Measurements from ENCODE around the gene C5orf58.

The C5orf58 gene

DNA sequence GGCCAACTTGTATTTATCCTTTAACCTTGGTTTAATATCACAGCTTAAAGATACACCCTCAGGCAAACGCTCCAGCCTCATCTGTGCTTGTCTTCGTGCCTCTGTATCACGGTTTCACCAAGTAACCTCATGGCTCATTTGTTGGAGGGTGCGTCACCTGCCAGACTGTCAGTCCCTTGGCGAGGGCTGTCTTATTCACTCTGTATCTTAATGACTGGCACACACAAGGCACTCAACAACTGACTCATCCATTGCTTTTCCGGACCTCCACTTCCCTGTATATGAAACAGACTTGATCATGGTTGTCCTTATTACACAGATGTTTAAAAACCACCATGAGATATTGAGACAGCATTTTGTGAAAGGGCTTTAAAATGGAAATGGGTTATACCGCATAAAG, 36.8 kb downstream of the C5orf58 start:
- TF ChIP-seq, protein P1, sequence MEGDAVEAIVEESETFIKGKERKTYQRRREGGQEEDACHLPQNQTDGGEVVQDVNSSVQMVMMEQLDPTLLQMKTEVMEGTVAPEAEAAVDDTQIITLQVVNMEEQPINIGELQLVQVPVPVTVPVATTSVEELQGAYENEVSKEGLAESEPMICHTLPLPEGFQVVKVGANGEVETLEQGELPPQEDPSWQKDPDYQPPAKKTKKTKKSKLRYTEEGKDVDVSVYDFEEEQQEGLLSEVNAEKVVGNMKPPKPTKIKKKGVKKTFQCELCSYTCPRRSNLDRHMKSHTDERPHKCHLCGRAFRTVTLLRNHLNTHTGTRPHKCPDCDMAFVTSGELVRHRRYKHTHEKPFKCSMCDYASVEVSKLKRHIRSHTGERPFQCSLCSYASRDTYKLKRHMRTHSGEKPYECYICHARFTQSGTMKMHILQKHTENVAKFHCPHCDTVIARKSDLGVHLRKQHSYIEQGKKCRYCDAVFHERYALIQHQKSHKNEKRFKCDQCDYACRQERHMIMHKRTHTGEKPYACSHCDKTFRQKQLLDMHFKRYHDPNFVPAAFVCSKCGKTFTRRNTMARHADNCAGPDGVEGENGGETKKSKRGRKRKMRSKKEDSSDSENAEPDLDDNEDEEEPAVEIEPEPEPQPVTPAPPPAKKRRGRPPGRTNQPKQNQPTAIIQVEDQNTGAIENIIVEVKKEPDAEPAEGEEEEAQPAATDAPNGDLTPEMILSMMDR (IDR thresholded peaks at IDR 0.05; ENCODE audit: insufficient read depth, low read depth, low read length, missing control alignments) = no peak
- H3K4me3 ChIP-seq (ENCODE audit: low read length) = no peak overlapping the region

DNA sequence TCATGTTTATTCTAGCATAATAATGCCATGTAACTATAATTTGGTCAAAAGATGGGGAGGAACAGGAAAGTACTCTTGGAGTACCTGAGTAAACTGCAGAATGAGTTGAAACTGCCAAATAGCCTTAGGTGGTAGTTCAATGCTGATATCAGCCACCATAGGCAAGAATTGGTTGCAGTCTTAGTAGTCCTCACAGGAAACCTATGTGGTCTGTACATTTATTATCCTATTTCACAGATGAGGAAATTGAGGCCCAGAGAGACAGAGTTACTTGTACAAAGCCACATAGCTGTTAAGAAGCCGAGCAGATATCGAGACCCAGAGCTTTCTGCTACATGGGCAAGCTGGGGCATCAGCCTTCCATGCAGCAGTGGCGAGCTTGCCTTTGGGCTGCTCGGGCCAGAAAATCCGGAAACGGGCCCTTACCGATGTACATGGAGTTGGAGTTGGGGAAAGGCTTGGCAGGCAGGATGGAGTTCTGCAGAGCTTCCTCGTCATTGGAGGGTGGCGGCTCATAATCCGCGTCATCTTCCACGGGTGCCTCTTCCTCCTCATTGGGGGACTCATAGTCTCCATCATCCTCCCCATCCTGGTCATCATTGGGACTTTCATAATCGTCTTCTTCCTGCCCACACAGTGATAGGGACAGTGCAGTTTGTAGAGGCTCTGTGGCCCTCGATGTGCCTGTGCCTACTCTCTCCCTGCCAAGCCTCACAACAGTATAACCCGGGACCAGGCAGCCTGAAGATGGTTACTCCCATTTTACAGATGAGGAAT, 37.7 kb downstream of the C5orf58 start:
- TF ChIP-seq, protein P1 (IDR thresholded peaks at IDR 0.05; ENCODE audit: insufficient read depth, low read depth, low read length, missing control alignments) = no peak
- no peak overlapping the region for H3K4me3 ChIP-seq (ENCODE audit: low read length)

More for the DNA sequence above, 36.8 kb downstream of the C5orf58 start:
- peak; percentile 64 for DNase-seq (ENCODE audit: low read depth)

DNA sequence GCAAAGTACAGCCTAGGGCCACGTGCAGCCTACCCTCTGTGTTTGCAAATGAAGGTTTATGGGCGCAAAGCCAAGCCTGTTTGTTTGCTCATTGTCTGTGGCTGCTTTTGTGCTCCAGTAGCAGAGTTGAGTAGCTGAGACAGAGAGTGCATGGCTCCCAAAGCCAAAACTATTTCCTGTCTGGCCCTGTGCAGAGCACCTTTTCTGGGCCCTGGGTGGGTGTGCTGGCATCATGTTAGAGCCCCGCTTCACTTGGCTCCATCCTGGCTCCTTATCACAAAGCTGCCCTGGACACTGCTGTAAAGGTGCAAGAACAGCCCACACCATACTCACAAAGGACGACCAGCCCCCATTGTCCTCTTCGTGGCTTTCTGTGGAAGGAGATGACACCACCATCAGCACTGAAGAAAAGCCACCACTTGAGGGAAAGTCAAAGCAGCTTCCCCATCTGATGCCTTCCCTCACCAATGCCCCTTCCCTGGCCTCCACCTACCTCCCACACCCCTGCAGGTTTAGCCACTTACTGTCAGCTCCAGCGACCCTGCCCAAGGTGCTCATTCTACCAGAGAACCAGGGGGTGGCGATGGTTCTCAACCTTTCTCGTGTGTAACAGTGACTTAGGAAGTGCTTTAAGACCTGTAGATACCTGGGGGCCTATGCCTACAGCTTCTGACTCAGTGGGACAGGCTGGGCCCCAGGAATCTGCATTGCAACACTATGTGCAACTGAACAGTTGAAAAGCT, 41.4 kb downstream of the C5orf58 start:
- TF ChIP-seq, protein P1 (IDR thresholded peaks at IDR 0.05; ENCODE audit: insufficient read depth, low read depth, low read length, missing control alignments) = no peak
- peak; percentile 44 for DNase-seq (ENCODE audit: low read depth)
- H3K4me3 ChIP-seq (ENCODE audit: low read length) = no peak overlapping the region

More for the DNA sequence above, 37.7 kb downstream of the C5orf58 start:
- DNase-seq (ENCODE audit: low read depth) = no peak

DNA sequence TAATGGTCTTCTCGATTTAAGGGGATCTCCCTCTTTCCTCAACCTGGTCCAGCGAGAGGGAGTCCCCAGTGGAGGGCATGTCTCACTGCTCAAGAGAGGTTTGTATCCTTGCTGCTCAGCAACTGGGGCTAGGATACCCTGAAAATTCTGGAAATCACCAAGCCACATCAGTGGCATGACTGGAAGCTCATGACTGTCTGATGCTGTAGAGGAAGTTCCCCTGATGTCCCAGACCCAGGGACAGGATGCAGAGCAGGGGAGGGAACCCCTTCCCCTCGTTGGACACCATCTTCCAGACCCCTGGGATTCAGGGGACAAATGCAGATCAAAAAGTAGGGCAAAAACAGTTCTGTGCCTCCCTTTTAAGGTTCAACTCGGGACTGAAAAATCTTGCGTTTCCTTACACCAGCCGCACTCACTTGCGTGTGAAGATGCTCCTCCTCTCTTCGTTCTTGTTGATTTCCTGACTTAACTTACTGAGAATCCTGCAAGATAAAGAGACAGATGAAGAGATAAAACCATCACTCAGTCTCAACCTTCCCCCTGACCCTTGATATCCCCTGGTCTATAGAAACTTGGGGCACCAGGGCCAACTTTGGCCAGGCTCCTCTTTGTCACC, 42.7 kb downstream of the C5orf58 start:
- TF ChIP-seq, protein P1 (IDR thresholded peaks at IDR 0.05; ENCODE audit: insufficient read depth, low read depth, low read length, missing control alignments) = no peak
- no peak for DNase-seq (ENCODE audit: low read depth)
- H3K4me3 ChIP-seq (ENCODE audit: low read length) = no peak overlapping the region

DNA sequence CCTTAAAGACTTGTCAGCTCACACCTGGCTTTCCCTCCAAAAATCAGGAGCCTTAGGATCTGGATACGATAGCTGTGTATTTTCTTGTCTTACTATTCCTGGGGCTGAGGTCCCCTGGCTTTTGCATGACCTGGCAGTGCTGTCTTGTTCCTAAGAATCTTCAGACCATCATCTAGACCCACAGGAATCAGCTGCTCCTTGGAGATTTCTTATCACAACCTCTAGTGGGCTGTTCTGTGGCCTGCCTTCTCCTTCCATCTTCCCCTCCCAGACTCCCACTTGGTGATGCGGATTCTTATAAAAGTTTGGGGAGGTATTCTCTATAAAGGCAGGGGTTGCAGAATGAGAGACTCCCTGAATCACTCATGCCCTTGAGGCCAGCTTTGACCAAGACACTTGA, 43.4 kb downstream of the C5orf58 start:
- TF ChIP-seq, protein P1 (IDR thresholded peaks at IDR 0.05; ENCODE audit: insufficient read depth, low read depth, low read length, missing control alignments) = no peak
- no peak overlapping the region for H3K4me3 ChIP-seq (ENCODE audit: low read length)
- no peak for DNase-seq (ENCODE audit: low read depth)

DNA sequence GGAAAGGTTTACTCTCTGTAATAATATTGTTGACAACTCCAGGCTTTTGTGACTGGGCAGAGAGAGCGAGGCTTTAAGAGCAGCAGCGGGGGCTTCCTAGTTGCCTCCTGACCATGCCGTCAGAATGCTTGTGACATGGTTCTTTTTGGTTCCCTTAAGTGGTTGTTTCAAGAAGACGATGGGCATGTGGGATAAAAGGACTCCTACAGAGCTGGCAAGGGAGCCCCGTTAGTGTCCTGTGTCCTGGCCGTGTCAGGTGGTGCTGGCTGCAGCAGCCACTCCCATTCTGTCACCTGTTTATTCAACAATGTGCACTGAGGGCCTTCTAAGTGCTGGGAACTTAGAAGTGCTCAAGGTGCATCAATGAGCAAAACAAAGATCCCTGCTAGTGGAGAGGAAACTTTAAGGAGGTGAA, 45.1 kb downstream of the C5orf58 start:
- no peak for DNase-seq (ENCODE audit: low read depth)
- TF ChIP-seq, protein P1 (IDR thresholded peaks at IDR 0.05; ENCODE audit: insufficient read depth, low read depth, low read length, missing control alignments) = no peak
- H3K4me3 ChIP-seq (ENCODE audit: low read length) = no peak overlapping the region

Data from epithelial cell of esophagus (primary cell).